Erythroblast (primary cell): ENCODE measurements around the gene DUSP9.

Experiments used
- GATA1 ChIP-seq: IDR thresholded peaks from 2 replicates; pipeline ENCODE4 v1.6.1; 2011; ENCODE audit warnings: low read depth, mild to moderate bottlenecking, control low read depth, low read length, moderate library complexity
- POLR2A ChIP-seq: IDR thresholded peaks from 2 replicates; pipeline ENCODE4 v1.6.1; 2011; ENCODE audit warnings: mild to moderate bottlenecking, low read length

GRCh38 chrX:153642655-153643430, 4.2 kb upstream of the DUSP9 start:
- TF ChIP-seq POLR2A (no peak), GATA1 (no peak)
